Measurements from ENCODE around the gene PAEP. TPM values are rescaled to one million over a fixed set of nuclear protein-coding genes. Genes with fewer than 3 reads are reported as not detected.

The PAEP gene
- total RNA-seq, 1 donor from 2014 or later = not detected

DNA sequence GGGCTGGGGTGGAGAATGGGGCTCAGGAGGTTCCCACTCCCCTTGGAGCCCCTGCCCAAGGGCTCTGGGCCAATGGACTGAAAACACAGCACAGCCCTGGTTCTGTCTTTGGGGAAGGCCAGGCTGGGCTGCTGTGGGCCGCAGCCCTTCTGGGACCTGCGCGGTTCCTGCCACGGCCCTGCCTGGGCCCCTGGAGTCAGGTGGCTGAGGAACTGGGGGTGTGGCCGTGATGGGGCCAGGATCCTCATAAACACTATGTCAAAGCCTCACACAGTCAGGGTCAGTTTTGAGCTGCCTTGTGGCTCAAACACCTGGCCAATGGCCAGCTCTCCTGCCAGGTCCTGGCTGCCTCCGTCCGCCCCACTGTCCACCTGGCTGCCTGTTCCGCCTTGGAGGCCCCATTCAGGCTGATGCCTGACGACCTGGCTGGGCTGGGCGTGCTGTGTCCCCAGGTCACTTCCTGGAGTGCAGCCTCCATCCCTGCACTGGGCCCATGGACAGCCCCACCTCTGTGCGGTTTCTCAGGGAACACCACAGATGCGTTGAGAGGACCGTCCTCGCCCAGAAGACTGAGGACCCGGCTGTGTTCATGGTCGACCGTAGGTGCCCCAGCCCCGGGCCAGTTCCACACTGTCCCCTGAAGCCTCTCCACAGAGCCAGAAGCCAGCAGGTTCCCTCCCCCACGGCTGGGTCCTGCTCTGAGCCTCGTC, 27.5 kb downstream of the PAEP start:
- TF ChIP-seq, protein P1, sequence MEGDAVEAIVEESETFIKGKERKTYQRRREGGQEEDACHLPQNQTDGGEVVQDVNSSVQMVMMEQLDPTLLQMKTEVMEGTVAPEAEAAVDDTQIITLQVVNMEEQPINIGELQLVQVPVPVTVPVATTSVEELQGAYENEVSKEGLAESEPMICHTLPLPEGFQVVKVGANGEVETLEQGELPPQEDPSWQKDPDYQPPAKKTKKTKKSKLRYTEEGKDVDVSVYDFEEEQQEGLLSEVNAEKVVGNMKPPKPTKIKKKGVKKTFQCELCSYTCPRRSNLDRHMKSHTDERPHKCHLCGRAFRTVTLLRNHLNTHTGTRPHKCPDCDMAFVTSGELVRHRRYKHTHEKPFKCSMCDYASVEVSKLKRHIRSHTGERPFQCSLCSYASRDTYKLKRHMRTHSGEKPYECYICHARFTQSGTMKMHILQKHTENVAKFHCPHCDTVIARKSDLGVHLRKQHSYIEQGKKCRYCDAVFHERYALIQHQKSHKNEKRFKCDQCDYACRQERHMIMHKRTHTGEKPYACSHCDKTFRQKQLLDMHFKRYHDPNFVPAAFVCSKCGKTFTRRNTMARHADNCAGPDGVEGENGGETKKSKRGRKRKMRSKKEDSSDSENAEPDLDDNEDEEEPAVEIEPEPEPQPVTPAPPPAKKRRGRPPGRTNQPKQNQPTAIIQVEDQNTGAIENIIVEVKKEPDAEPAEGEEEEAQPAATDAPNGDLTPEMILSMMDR (conservative IDR thresholded peaks at IDR 0.05; ENCODE audit: low read depth, low read length) = no peak
- no peak for DNase-seq (ENCODE audit: low read depth)
- no peak overlapping the region for H3K4me3 ChIP-seq (ENCODE audit: low read depth, low read length)

DNA sequence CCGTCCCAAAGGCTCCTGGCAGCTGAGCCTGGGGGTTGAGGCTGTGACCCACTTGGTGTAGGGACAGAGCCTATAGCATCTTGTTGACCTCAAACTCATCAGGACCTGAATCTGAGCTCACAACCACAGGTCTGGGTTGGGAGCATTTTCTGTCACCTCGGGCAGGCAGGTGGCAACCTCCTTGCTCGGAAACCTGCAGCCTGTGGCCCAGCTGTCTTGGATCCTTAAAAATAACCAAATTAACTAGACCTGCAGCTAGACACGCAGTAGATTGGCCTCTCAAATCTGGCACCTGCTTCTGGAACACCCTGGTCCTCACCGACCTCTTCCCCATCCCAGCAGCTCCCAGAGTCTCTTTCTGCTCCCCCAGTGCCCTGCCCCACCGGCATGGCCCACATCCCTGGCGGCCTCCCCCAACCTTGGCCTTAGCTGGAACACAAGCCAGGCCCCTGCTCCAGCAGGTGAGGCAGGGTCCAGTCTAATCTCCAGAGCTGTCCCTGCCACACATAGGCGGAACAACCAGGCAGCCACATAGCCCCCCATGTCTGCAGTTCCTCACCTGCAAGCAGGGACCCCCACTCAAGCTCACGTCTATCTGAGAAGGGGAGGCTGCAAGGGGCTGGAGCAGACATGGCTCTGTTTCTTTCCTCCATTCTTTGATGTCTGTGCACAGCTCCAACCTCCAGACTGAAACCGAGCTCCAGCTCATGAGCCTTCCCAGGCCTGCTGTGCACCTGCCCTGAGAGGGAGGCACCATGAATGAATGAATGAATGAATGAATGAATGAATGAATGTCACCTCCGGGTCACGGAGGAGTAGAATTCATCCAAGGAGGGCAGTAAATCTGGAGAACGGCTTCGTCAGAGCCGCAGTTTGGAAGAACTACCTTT, 28.3 kb downstream of the PAEP start:
- TF ChIP-seq, protein P1 (conservative IDR thresholded peaks at IDR 0.05; ENCODE audit: low read depth, low read length) = no peak
- DNase-seq (ENCODE audit: low read depth) = no peak
- H3K4me3 ChIP-seq (ENCODE audit: low read depth, low read length) = no peak overlapping the region

DNA sequence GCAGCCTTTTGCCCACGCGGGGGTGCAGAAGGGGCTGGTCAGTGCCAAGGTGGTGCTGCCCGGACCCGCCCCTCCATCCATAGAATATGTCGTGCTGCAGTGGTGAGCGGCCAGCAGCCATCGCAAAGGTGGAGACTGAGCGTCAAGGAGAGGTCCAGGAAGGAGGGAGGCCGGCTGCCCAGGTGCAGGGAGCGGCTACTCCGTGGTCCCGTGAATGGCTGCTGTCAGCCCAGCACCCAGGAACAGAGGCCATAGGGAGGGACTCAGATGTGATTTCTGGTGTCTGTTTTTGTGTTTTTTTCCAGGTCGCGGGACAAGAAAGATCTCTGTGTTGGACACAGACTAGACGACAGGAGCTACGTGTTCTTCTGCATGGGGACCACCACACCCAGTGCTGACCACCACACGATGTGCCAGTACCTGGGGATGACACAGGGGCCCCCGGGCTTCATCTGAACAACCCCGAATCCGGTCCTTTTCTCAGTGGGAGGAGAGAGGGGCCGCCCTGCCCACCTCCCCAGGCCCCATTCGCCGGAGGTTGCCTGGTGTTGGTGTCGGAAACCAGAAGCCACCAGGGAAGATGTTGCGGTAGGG, 29.0 kb downstream of the PAEP start:
- TF ChIP-seq, protein P1 (conservative IDR thresholded peaks at IDR 0.05; ENCODE audit: low read depth, low read length) = no peak
- no peak overlapping the region for H3K4me3 ChIP-seq (ENCODE audit: low read depth, low read length)
- DNase-seq (ENCODE audit: low read depth) = no peak

DNA sequence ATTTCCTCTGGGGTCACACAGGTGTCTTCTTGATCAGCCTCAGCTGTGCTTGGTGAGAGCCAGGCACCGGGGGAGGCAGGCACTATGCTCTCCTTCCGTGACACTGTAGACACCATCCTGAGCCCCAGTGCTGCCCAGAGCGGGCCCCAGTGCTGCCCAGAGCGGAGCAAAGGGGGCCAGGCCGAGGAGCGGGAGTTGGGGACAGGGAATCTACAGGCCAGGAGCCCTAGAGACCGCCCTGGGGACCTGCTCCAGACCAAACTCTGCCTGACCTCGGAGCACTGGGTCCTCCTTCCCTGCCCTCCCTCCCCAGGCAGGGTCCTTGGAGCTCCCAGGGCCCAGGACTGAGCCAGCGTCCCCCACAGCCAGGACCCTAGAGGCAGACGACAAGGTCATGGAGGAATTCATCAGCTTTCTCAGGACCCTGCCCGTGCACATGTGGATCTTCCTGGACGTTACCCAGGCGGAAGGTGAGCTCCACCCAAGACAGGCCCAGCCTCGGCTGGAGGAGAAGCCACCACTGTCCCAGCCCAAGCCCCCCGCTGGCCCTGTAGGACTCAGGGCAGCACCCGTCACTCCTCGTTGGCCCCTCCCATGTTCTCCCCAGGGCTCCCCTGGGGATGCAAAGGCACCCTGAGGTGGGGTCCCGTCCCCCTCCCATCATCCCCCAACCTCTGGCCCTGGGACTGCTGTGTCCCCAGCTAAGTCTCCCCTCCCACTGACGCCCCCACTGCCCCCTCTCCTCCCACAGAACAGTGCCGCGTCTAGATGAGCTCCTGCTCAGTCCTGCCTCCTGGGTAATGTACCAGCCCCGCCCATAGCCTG, 30.2 kb downstream of the PAEP start:
- H3K4me3 ChIP-seq (ENCODE audit: low read depth, low read length) = no peak overlapping the region
- no peak for DNase-seq (ENCODE audit: low read depth)
- TF ChIP-seq, protein P1 (conservative IDR thresholded peaks at IDR 0.05; ENCODE audit: low read depth, low read length) = no peak

DNA sequence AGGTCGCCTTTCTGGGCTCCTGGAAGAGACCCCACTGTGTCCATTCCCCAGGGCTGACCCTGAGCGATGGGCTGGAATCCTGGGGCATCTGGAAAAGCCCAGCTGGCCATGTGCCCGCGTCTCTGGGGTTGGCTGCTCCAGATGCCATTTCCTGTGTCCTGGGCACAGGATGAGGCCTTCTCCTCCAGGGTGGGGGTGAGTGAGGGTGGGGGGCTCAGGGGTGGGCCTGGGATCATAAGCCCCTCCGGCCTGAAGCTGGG, 30.7 kb downstream of the PAEP start:
- TF ChIP-seq, protein P1 (conservative IDR thresholded peaks at IDR 0.05; ENCODE audit: low read depth, low read length) = no peak
- H3K4me3 ChIP-seq (ENCODE audit: low read depth, low read length) = no peak overlapping the region
- no peak for DNase-seq (ENCODE audit: low read depth)

DNA sequence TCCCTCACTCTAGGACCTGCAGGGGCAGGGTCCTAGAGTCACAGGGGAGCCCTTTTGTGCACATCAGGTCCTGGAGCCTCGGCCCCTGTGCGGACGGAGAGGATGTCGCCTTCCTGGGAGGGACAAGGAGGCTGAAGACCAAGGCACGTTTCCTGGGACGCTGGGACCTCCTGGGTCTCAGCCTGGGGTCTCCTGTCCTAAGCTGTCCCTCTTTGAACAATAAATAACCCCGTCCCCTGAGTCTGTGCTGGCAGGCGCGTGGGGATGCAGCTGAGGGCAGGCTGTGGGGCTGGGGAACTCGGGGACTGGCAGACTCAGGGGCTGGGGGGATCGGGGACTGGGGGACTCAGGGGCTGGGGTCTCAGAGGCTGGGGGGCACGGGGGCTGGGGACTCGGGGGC, 31.1 kb downstream of the PAEP start:
- H3K4me3 ChIP-seq (ENCODE audit: low read depth, low read length) = no peak overlapping the region
- no peak for DNase-seq (ENCODE audit: low read depth)
- TF ChIP-seq, protein P1 (conservative IDR thresholded peaks at IDR 0.05; ENCODE audit: low read depth, low read length) = no peak

Measured in epithelial cell of proximal tubule (primary cell).